Measurements from ENCODE around the gene RSRC1. TPM values are rescaled to one million over a fixed set of nuclear protein-coding genes. Genes with fewer than 3 reads are reported as not detected.

The RSRC1 gene
- total and polyA plus RNA-seq, 2 of the 13 experiments (the other 11 are each of a cell fraction or from before 2014, with no cell fraction given), result 4.9 to 63.0 TPM

GRCh38 chr3:158097593-158098308 lies 12.1 kb upstream of the RSRC1 start (continued):
- TF ChIP-seq LRRFIP1 (CRISPR knock-in tag; conservative IDR thresholded peaks at IDR 0.05) (no peak), ZNF12 (CRISPR knock-in tag; IDR thresholded peaks at IDR 0.05) (peak; percentile 66; the same call in 1 of the 2 replicates), MED8 (CRISPR knock-in tag; IDR thresholded peaks at IDR 0.05; ENCODE audit: insufficient replicate concordance) (no peak), U2AF1 (optimal IDR thresholded peaks at IDR 0.05; ENCODE audit: low read depth, low read length) (no peak), KDM3A (CRISPR knock-in tag; IDR thresholded peaks at IDR 0.05; ENCODE audit: low read depth) (peak; percentile 33; the same call in 1 of the 2 replicates), RNF2 (conservative IDR thresholded peaks at IDR 0.05; ENCODE audit: low read depth) (peak; percentile 94), SALL1 (CRISPR knock-in tag; IDR thresholded peaks at IDR 0.05) (peak; percentile 97), ZNF782 (CRISPR knock-in tag; IDR thresholded peaks at IDR 0.05; ENCODE audit: borderline replicate concordance) (peak; percentile 97), ZBTB25 (CRISPR knock-in tag; IDR thresholded peaks at IDR 0.05) (peak; percentile 70; the same call in 1 of the 2 replicates), ZNF558 (CRISPR knock-in tag; IDR thresholded peaks at IDR 0.05; ENCODE audit: borderline replicate concordance) (no peak; the same call in 1 of the 2 replicates), ZNF431 (CRISPR knock-in tag; IDR thresholded peaks at IDR 0.05; ENCODE audit: borderline replicate concordance, low read depth) (peak; percentile 86; the same call in 1 of the 2 replicates), ZNF766 (CRISPR knock-in tag; IDR thresholded peaks at IDR 0.05; ENCODE audit: borderline replicate concordance) (peak; percentile 98; the same call in 1 of the 2 replicates), YEATS2 (CRISPR knock-in tag; IDR thresholded peaks at IDR 0.05; ENCODE audit: borderline replicate concordance) (peak; percentile 86), ZFP90 (CRISPR knock-in tag; IDR thresholded peaks at IDR 0.05; ENCODE audit: borderline replicate concordance) (peak; percentile 97), TIGD3 (CRISPR knock-in tag; IDR thresholded peaks at IDR 0.05; ENCODE audit: borderline replicate concordance) (peak; percentile 96; the same call in 1 of the 2 replicates), RFX1 (IDR thresholded peaks at IDR 0.05) (no peak), CHD2 (IDR thresholded peaks at IDR 0.05; ENCODE audit: low read depth, low read length) (no peak)
- TF ChIP-seq, protein P1, sequence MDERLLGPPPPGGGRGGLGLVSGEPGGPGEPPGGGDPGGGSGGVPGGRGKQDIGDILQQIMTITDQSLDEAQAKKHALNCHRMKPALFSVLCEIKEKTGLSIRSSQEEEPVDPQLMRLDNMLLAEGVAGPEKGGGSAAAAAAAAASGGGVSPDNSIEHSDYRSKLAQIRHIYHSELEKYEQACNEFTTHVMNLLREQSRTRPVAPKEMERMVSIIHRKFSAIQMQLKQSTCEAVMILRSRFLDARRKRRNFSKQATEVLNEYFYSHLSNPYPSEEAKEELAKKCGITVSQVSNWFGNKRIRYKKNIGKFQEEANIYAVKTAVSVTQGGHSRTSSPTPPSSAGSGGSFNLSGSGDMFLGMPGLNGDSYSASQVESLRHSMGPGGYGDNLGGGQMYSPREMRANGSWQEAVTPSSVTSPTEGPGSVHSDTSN (CRISPR knock-in tag; IDR thresholded peaks at IDR 0.05), result no peak
- TF ChIP-seq, protein P2, sequence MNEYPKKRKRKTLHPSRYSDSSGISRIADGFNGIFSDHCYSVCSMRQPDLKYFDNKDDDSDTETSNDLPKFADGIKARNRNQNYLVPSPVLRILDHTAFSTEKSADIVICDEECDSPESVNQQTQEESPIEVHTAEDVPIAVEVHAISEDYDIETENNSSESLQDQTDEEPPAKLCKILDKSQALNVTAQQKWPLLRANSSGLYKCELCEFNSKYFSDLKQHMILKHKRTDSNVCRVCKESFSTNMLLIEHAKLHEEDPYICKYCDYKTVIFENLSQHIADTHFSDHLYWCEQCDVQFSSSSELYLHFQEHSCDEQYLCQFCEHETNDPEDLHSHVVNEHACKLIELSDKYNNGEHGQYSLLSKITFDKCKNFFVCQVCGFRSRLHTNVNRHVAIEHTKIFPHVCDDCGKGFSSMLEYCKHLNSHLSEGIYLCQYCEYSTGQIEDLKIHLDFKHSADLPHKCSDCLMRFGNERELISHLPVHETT (CRISPR knock-in tag; conservative IDR thresholded peaks at IDR 0.05), result peak; percentile 69; the same call in 1 of the 2 replicates

Measured in HepG2 (cell line).